ENCODE data around the gene SPPL2B. TPM values are rescaled to one million over a fixed set of nuclear protein-coding genes. Genes with fewer than 3 reads are reported as not detected.

Gene SPPL2B
- total and polyA plus RNA-seq, 12 donors: 17.8 to 69.7 (median 21.2) TPM

GRCh38 chr19:2365201-2365970, 36.9 kb downstream of the SPPL2B start:
- Histone ChIP-seq H3K4me3 (no peak overlapping the region), H3K9me3 (peaks cover 0 to 14% (median 0%) of the 10 kb centered on the region in 11 donors), H3K27me3 (peaks cover 5 to 74% (median 57%) of the 10 kb centered on the region in 7 donors), H3K27ac (no peak overlapping the region), H3K4me1 (peaks cover 0 to 3% (median 0%) of the 10 kb centered on the region in 9 donors), H3K36me3 (no peaks in the 10 kb centered on the region)
- ATAC-seq (no peak), DNase-seq (no peak)
- TF ChIP-seq CTCF (IDR thresholded peaks at IDR 0.05): no peak
- 52 to 57% methylated on average over 10 of the region's 10 CpGs for WGBS, 2 donors
- intact Hi-C loops (cut with DNase I): no loop called here

GRCh38 chr19:2371656-2372055, 43.2 kb downstream of the SPPL2B start:
- ATAC-seq (no peak), DNase-seq (no peak)
- no peak for TF ChIP-seq CTCF (IDR thresholded peaks at IDR 0.05)
- Histone ChIP-seq H3K4me1 (no peaks in the 10 kb centered on the region), H3K4me3 (no peak overlapping the region), H3K9me3 (peaks cover 0 to 14% (median 0%) of the 10 kb centered on the region in 11 donors), H3K27ac (no peak overlapping the region), H3K27me3 (peaks cover 0 to 51% (median 14%) of the 10 kb centered on the region in 7 donors), H3K36me3 (no peaks in the 10 kb centered on the region)
- WGBS, 2 donors: 78 to 79% methylated on average over 16 of the region's 16 CpGs
- intact Hi-C loops (cut with DNase I): no loop called here

DNA sequence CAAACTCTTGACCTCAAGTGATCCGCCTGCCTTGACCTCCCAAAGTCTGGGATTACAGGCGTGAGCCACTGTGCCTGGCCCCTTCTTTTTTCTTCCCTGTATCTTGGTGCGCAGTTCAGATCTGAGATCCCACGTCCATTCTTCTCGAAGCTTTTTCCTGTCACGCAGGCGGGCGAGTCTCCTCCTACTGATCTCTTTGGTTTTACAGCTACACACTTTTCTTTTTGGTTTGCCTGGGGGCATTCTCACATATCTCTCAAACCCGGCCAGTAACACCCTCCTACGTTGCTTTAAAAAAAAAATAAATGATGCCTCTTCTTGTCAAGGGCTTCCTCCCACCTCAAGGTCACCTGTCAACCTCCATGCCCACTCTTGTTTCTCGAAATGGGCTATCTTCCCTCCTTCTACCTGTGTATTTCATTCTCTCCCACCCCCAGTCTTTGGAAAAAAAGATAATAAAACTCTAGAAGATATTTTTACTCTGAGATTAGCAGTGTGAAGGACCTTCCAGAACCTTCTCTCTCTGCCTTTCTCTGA, 43.7 kb downstream of the SPPL2B start:
- intact Hi-C loops (cut with DNase I): no loop called here
- no peak for DNase-seq
- Histone ChIP-seq H3K27ac (no peak overlapping the region), H3K36me3 (no peaks in the 10 kb centered on the region), H3K9me3 (peaks cover 0 to 9% (median 0%) of the 10 kb centered on the region in 11 donors), H3K4me1 (no peaks in the 10 kb centered on the region), H3K4me3 (no peak overlapping the region), H3K27me3 (peaks cover 0 to 47% (median 14%) of the 10 kb centered on the region in 7 donors)
- no peak for TF ChIP-seq CTCF (IDR thresholded peaks at IDR 0.05)
- ATAC-seq: no peak
- 52 to 54% methylated on average over 11 of the region's 11 CpGs for WGBS, 2 donors

DNA sequence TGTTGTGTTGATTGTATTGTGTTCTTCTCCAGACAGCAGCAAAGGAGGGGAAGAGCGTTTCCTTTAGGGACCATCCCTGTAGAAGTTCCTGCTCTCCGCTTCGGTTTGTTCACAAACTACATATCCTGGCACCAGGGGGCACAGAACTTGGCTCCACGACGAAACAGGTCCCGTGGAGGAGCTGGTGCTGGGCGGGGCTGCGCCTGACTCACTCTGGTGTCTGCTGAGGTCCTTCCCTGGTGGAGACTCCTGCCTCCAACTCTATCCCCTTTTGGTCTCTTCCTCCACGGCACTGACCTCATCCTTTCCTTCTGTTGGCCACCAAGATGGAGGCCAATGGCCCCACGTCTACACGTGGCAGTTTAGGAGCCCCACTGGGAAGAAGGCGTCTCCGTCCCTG, 46.3 kb downstream of the SPPL2B start:
- 83 to 85% methylated on average over 13 of the region's 13 CpGs for WGBS, 2 donors
- peaks cover 0 to 10% (median 0%) of the 10 kb centered on the region in 11 donors for H3K9me3 ChIP-seq
- DNase-seq (no peak), ATAC-seq (no peak)
- H3K36me3 ChIP-seq: no peaks in the 10 kb centered on the region
- intact Hi-C loops (cut with DNase I): no loop called here
- TF ChIP-seq CTCF (IDR thresholded peaks at IDR 0.05): no peak
- peaks cover 0 to 34% (median 14%) of the 10 kb centered on the region in 7 donors for H3K27me3 ChIP-seq
- H3K27ac ChIP-seq: no peak overlapping the region
- H3K4me1 ChIP-seq: no peaks in the 10 kb centered on the region
- no peak overlapping the region for H3K4me3 ChIP-seq
